Stimulated activated CD4-positive, alpha-beta T cell treated with anti-CD3 and anti-CD28 coated beads, Interleukin-4, amount 100 ng/mL, for 1 hour (primary cell): ENCODE results near the gene CREBL2.
A peak's percentile ranks its signal among the peaks of the same experiment; 100 is the strongest.
"Not testable (repeated sequence)": the region's sequence is repeated elsewhere in the genome, so short reads cannot be mapped to it uniquely, and the experiment has no call there.

Source experiments
- DNase-seq: peaks from one replicate; pipeline ENCODE4 v3.0.0-alpha.2; 2020

The CREBL2 gene

GRCh38 chr12:12611512-12612306 lies at the start of gene CREBL2:
Gene CREBL2, plus strand, starts transcription at chr12:12611876. Its CDS starts 297 bp downstream, at chr12:12612173.
- DNase-seq, result peak; percentile 85

DNA sequence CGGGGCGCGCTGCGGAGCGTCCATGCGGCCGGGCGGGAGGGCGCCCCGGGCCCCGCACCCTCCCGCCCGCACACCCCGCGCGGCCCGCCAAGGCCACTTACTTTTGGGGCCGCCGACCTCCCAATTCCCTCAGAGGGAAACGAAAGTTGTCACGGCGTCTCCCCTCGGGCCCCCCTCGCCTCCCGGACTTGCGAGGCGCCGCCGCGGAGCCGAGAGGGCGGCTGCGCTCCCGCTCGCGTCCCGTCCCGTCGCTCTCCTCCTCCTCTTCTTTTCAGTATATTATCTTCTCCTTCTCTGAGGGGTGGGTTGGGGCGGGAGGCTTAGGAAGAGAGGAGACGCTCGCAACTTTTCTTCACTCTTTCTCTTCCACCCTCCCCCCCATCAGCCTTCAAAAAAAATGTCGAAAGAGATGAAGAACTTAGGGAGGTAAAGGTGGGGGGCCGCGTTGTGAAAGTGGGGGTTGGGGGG lies 49.6 kb upstream of the CREBL2 start:
- peak; percentile 38 for DNase-seq

GRCh38 chr12:12562585-12563261 lies 49.0 kb upstream of the CREBL2 start, which contains the start of gene DUSP16:
Gene DUSP16, minus strand, starts transcription at chr12:12562863. Its CDS starts 41,765 bp downstream, at chr12:12521098.
- DNase-seq, result peak; percentile 62

DNA sequence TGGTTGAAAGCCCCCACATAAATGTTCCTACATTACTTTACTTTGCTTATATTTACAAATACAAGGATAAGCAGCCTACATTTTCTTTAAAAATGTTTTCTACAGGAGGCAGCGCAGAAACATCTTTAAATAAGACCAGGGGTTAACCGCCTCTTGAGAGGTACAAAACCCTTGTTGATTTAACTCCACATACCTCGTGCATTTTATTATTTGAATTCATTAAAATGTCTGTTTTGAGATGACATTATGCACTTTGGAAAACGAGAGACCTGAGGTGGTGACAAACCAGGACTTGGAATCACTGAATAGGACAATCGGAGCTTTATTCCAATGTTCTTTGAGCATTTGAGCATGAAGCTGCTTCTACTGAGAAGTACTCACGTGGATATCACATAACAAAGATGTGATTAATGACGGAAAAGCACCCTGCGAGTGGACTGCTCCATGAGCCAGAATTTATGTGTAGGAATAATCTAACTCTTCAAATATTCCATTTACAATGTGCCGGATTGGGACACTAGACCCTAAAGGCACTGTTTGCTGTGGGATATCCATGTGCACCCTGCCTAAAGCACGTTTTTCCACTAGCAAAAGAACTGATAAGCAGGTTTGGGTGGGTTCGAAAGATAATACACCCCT lies 48.3 kb upstream of the CREBL2 start:
- no peak for DNase-seq

GRCh38 chr12:12564911-12565310 lies 46.8 kb upstream of the CREBL2 start:
- DNase-seq, result no peak

DNA sequence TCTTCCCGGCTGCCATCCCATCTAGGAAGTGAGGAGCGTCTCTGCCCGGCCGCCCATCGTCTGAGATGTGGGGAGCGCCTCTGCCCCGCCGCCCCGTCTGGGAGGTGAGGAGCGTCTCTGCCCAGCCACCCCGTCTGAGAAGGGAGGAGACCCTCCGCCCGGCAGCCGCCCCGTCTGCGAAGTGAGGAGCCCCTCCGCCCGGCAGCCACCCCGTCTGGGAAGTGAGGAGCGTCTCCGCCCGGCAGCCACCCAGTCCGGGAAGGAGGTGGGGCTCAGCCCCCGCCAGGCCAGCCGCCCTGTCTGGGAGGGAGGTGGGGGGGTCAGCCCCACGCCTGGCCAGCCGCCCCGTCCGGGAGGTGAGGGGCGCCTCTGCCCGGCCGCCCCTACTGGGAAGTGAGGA lies 45.7 kb upstream of the CREBL2 start:
- not testable (repeated sequence) for DNase-seq

DNA sequence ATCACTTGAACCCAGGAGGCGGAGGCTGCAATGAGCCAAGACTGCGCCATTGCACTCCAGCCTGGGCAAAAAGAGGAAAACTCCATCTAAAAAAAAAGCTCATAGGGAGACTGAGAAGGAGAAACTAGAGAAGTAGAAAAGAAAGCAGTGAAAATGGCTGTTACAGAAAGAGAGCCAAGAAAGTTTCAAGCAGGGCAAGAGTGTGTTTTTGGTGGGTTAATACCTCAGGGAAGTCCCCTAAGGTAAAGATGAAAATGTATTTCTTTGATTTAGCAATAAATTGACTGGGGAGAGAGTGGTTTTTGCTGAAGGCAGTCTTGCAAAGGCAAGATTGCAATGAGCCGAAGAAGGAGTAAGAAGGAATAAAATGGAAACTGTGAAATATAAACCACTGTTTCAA lies 39.0 kb upstream of the CREBL2 start:
- no peak for DNase-seq

DNA sequence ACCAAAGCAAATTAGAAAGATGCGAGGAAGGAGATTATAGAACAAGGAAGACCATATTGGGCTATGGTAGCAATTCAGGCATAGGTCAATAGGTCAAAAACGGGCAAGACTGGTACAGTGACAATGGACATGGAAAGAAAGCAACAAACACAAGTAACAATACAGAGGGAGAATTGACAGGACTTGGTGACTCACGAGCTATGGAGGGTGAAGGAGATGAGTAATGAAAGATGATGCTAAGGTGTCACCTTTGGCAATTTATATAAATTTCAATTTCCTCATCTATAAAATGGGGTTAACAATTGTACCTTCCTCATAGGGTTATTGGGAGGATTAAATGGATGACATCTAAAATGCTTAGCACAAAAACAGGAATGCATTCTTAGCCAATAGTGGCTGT lies 33.9 kb upstream of the CREBL2 start:
- no peak for DNase-seq

- DNase-seq, result not testable (repeated sequence)
Observed at GRCh38 chr12:12580716-12581115, 31.0 kb upstream of the CREBL2 start.

GRCh38 chr12:12582193-12582881 lies 29.3 kb upstream of the CREBL2 start:
- no peak for DNase-seq

- DNase-seq, result peak; percentile 21
Observed at GRCh38 chr12:12582895-12583303, 28.8 kb upstream of the CREBL2 start.

DNA sequence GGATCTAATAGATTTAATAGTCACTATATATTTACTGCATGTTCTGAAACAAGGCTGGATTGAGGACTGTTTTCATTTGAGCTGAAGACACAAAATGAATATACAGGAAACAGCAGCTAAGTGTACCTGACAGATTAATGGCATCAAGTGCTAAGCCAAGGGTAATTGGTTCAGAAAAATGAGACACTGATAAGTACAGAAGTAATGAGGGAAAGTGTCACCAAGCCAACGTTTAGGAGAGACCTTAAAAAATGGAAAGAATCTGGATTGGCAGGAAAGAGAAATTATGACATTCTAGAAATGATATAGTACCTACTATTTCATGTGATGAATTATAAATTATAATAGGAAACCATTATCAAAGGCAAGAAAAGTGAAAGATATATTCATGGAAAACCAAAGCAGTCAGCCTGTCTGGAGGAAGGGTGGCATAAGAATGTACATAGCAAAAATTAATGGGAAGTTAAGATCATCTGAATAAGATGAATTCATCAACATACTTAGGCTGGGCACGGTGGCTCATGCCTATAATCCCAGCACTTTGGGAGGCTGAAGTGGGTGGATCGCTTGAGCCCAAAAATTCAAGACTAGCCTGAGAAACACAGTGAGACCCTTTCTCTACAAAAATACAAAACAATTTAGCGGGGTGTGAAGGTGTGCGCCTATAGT lies 28.0 kb upstream of the CREBL2 start:
- no peak for DNase-seq

DNA sequence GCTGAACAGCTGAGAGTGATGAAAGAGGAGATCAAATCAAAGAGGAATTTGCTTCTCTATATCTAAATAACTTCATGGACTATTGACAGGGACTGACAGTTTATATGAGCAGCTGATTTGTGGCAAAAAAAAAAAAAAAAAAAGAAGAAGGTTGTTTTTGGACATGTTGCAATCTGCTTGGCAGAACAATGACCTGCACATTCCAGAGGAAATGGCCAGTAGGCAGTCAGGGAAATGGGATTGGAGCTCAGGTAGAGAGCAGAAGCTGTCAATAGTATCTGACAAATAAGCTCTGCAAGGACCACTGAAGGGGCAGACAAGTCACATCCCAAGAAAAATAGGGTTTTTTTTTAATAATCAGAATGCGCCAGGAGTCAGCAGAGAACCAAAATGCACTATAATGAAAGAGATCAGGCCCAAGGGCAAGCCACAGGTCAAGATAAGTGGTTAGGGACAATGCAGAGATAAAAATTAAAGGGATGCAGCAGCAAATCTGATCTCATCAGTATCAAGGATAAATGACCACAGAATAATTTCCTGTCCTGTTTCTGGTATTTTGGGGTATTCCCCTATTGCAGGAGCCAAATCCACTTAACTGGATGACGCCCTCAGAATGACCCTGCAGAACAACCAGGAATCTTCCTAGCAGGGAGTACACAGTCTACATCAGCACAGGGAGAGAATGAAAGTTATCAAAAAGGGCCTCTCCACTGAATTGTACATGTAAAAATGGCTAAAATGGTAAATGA lies 26.4 kb upstream of the CREBL2 start:
- DNase-seq, result no peak

DNA sequence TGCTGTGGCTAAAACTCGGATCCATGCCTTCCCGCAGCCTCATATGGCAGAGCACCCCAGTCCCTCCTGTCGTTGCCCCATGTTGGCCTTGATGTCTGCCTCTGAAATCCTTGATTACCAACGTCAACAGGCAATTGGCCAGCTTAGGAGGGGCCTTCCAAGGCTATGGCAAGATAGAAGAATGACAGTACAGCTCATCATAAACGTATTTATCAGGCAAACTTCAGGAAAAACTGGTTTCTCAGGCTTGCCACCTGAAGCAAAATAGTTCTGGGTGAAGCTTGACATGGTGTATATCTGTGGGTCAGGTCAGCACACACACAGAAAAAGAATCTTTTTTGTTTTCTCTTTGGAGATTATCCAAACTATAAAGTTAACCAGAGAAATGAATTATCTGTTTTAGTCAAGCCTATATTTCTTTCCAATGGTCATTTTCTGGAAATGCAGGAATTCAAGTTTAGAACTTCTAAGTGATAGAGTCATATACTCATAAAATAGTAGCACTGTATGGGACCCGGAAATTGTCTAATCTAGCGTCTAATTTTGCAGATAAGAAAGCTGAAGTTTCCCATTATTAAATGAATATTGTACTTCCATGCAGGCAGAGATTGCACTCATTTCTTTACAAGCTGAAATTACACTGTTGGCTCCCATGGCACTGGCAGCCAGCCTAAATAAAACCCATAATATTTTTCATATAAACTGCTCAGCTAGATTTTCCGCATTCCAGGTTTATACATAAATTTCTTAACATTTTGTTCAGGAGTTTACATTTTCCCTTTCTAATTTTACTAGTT lies 24.6 kb upstream of the CREBL2 start:
- DNase-seq, result no peak

- no peak for DNase-seq
Observed at GRCh38 chr12:12587878-12588277, 23.8 kb upstream of the CREBL2 start.

DNA sequence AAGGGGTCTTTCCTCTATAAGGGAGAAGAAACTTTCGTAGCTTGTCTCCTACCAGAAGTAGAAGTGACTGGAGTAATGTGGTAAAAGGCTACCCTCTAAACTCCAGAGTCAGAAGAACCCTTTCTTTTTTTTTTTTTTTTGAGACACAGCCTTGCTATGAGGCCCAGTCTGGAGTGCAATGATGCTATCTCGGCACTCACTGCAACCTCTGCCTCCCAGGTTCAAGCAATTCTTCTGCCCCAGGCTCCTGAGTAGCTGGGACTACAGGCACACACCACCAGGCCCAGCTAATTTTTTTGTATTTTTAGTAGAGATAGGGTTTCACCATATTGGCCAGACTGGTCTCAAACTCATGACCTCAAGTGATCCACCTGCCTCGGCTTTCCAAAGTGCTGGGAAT lies 23.2 kb upstream of the CREBL2 start:
- DNase-seq, result not testable (repeated sequence)

DNA sequence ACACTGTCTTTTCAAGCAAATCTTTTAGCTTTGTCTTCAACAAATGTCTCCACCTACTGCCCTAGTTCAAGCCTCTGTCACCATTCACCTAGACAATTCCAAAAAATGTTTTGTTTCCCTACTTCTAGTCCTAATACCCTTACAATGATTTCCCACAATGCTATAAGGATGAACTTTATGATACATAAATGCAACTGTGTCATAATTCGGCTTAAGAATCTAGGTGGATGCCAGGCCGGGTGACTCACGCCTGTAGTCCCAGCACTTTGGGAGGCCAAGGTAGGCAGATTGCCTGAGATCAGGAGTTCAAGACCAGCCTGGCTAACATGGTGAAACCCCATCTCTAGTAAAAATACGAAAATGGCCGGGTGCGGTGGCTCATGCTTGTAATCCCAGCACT lies 20.7 kb upstream of the CREBL2 start:
- no peak for DNase-seq

GRCh38 chr12:12592930-12593329 lies 18.7 kb upstream of the CREBL2 start:
- no peak for DNase-seq

- DNase-seq, result not testable (repeated sequence)
Observed at GRCh38 chr12:12595929-12596328, 15.7 kb upstream of the CREBL2 start.

- DNase-seq, result not testable (repeated sequence)
Observed at GRCh38 chr12:12596598-12596997, 15.1 kb upstream of the CREBL2 start.

DNA sequence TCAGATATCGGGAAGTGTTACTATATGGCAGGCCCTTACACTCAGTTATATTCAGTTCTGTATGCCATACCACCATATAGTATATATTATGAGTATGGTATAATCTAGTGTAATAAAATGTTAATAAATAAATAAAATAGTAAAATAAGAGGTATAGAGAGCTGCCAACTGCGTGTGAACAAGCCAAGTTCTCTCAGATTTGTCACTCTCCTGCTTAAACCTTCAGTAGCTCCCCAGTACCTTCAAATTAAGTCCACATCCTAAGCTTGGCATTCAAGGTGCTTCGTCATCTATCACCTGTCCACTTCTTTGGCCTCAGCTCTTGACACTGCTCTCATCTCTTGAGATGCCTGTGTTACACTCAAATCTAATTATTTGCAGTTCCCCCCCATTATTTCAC lies 12.8 kb upstream of the CREBL2 start:
- no peak for DNase-seq
